ENCODE data around the gene ZC2HC1B. TPM values are rescaled to one million over a fixed set of nuclear protein-coding genes. Genes with fewer than 3 reads are reported as not detected.
A peak's percentile ranks its signal among the peaks of the same experiment; 100 is the strongest.

Gene ZC2HC1B
- total and polyA plus RNA-seq, 12 donors = 0.28 TPM; not detected in 11

DNA sequence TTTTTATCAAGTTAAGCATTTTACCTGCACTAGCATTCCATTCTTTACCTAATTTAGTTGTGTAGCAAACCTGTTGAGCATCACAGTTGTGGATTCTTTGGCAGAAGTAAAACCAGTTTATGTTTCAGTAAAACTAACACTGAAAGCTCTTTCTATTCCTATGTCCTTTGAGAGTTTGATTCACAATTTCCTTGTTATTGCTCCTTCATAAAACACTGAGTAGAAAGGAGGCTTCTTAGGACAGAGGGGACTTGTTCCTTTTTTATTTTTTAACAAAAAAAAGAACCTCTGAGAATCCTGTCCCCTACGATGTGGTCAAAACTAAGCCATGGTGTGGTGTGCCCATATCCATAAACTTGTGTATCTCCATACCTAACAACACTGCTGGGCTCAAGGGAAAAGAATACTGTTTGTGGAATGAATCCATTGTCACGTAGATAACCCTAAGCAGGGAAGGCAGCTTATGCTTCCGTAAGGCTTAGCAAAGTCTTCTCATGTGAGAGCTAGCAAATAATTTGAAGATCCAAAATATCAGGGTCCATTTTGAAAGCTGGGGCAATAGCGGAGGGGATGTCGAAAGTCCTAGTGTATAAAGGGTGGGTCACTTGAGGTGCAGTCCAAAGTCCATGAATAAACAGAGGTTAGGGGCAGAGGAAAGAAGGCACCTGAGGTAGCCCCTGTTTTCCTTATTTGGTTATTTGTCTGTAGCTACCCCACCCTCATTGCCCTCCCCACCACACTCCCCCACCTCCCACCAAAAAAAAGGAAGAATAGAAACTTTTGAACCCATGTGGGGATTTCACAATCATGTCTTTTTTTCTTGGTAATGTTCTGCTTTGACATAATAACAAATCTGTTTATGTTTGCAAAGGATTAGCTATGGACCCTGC lies 72.7 kb downstream of the ZC2HC1B start:
- no peaks in the 10 kb centered on the region for H3K27me3 ChIP-seq
- ATAC-seq = no peak
- no peak overlapping the region for H3K4me3 ChIP-seq
- 70 to 75% methylated on average over 5 of the region's 5 CpGs for WGBS, 2 donors
- H3K36me3 ChIP-seq = peaks cover 0 to 7% (median 0%) of the 10 kb centered on the region in 9 donors
- peaks cover 0 to 8% (median 0%) of the 10 kb centered on the region in 9 donors for H3K4me1 ChIP-seq
- intact Hi-C loops (cut with DNase I) = no loop called here
- TF ChIP-seq, protein P1, sequence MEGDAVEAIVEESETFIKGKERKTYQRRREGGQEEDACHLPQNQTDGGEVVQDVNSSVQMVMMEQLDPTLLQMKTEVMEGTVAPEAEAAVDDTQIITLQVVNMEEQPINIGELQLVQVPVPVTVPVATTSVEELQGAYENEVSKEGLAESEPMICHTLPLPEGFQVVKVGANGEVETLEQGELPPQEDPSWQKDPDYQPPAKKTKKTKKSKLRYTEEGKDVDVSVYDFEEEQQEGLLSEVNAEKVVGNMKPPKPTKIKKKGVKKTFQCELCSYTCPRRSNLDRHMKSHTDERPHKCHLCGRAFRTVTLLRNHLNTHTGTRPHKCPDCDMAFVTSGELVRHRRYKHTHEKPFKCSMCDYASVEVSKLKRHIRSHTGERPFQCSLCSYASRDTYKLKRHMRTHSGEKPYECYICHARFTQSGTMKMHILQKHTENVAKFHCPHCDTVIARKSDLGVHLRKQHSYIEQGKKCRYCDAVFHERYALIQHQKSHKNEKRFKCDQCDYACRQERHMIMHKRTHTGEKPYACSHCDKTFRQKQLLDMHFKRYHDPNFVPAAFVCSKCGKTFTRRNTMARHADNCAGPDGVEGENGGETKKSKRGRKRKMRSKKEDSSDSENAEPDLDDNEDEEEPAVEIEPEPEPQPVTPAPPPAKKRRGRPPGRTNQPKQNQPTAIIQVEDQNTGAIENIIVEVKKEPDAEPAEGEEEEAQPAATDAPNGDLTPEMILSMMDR (IDR thresholded peaks at IDR 0.05) = no peak
- no peak overlapping the region for H3K27ac ChIP-seq
- peaks cover 0 to 19% (median 6%) of the 10 kb centered on the region in 11 donors for H3K9me3 ChIP-seq
- DNase-seq = no peak

- Histone ChIP-seq H3K4me3 (no peak overlapping the region), H3K27ac (no peak overlapping the region), H3K4me1 (peaks cover 0 to 8% (median 0%) of the 10 kb centered on the region in 9 donors), H3K36me3 (peaks cover 0 to 8% (median 0%) of the 10 kb centered on the region in 9 donors), H3K9me3 (peaks cover 0 to 13% (median under 1%) of the 10 kb centered on the region in 11 donors), H3K27me3 (no peaks in the 10 kb centered on the region)
- intact Hi-C loops (cut with DNase I) = no loop called here
- WGBS, 2 donors = 92 to 97% methylated on average over 1 of the region's 1 CpG
- no peak for DNase-seq
- TF ChIP-seq, protein P1 (IDR thresholded peaks at IDR 0.05) = no peak
- no peak for ATAC-seq
Observed at GRCh38 chr6:143937668-143937970, 73.3 kb downstream of the ZC2HC1B start.

- intact Hi-C loops (cut with DNase I) = loop anchor here in 1 of 10 donors (2.0 kb wide), 1 partner anchor 71 kb away; no protein-coding TSS in a partner anchor
- H3K27ac ChIP-seq = no peak overlapping the region
- TF ChIP-seq, protein P1 (IDR thresholded peaks at IDR 0.05) = no peak
- peaks cover 0 to 8% (median 0%) of the 10 kb centered on the region in 9 donors for H3K36me3 ChIP-seq
- H3K9me3 ChIP-seq = no peaks in the 10 kb centered on the region
- WGBS, 2 donors = 20 to 29% methylated on average over 4 of the region's 4 CpGs
- DNase-seq (no peak), ATAC-seq (peak in 2 of 8 donors; percentile 17 to 56)
- no peak overlapping the region for H3K4me3 ChIP-seq
- H3K27me3 ChIP-seq = no peaks in the 10 kb centered on the region
- H3K4me1 ChIP-seq = peaks cover 0 to 8% (median 0%) of the 10 kb centered on the region in 9 donors
Observed at GRCh38 chr6:143939364-143939763, 75.1 kb downstream of the ZC2HC1B start.

DNA sequence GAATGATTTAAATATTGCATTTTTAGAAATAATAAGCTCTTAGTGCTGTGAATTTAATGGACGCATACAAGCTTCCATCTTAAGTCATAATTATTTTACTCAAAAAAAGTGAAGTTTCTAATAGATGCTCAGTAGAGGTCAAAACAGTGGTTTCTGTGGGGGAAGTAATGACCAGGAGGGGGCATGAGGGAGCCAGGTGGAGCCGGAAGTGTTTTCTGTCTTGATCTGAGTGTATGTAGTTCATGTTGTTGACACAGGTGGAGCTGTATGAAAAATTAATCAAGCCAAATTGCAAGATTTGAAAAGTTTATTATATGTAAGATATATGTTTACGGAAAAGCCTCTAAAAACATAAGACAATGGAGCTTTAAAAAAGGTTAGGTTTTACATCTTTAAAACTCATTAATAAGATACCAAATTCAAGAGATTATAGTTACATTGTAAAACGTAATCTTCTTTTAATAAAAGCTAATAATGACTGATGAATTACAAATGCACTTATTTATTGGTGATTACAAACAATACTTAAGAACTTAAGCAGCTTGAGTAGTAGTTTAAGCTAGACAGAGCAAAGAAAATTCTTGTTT lies 75.8 kb downstream of the ZC2HC1B start:
- H3K36me3 ChIP-seq = peaks cover 0 to 8% (median 0%) of the 10 kb centered on the region in 9 donors
- no peaks in the 10 kb centered on the region for H3K9me3 ChIP-seq
- H3K27me3 ChIP-seq = no peaks in the 10 kb centered on the region
- TF ChIP-seq, protein P1 (IDR thresholded peaks at IDR 0.05) = peak in 8 of 9 donors; percentile 40 to 67 (median 58)
- H3K4me3 ChIP-seq = no peak overlapping the region
- 41 to 46% methylated on average over 4 of the region's 4 CpGs for WGBS, 2 donors
- DNase-seq (no peak), ATAC-seq (peak in 1 of 8 donors; percentile 39)
- intact Hi-C loops (cut with DNase I) = loop anchor here in 7 of 10 donors (5.0 to 10.0 kb wide), 3 partner anchors 72 to 368 kb away; no protein-coding TSS in a partner anchor
- H3K27ac ChIP-seq = no peak overlapping the region
- peaks cover 0 to 8% (median 0%) of the 10 kb centered on the region in 9 donors for H3K4me1 ChIP-seq
